NCI-H1930 (cell line): ENCODE results near the gene LHFPL2.

Source experiments
- DNase-seq, 2 experiments: peaks; one replicate each; lab custom pipeline; 2025; lab: John Stamatoyannopoulos, UW

Gene LHFPL2

GRCh38 chr5:78618303-78618702 lies 30.3 kb downstream of the LHFPL2 start:
- DNase-seq = no peak

- no peak for DNase-seq
These were observed 32.9 kb downstream of the LHFPL2 start for GRCh38 chr5:78615697-78616096.

- no peak for DNase-seq
These were observed 33.8 kb downstream of the LHFPL2 start for GRCh38 chr5:78614816-78615215.

GRCh38 chr5:78613756-78614155 lies 34.8 kb downstream of the LHFPL2 start:
- no peak for DNase-seq

GRCh38 chr5:78613151-78613533 lies 35.4 kb downstream of the LHFPL2 start:
- DNase-seq = no peak

- no peak for DNase-seq
These were observed 36.1 kb downstream of the LHFPL2 start for GRCh38 chr5:78612227-78613150.

GRCh38 chr5:78611126-78611605 lies 37.4 kb downstream of the LHFPL2 start:
- DNase-seq = no peak

GRCh38 chr5:78610636-78611035 lies 37.9 kb downstream of the LHFPL2 start:
- no peak for DNase-seq

GRCh38 chr5:78610163-78610583 lies 38.4 kb downstream of the LHFPL2 start:
- DNase-seq = no peak

GRCh38 chr5:78607864-78608263 lies 40.7 kb downstream of the LHFPL2 start:
- DNase-seq = no peak

GRCh38 chr5:78606241-78606640 lies 42.3 kb downstream of the LHFPL2 start:
- no peak for DNase-seq

GRCh38 chr5:78605611-78606010 lies 43.0 kb downstream of the LHFPL2 start:
- DNase-seq = no peak

- no peak for DNase-seq
These were observed 43.8 kb downstream of the LHFPL2 start for GRCh38 chr5:78604689-78605285.

GRCh38 chr5:78603636-78604175 lies 44.9 kb downstream of the LHFPL2 start:
- no peak for DNase-seq

- no peak for DNase-seq
These were observed 46.2 kb downstream of the LHFPL2 start for GRCh38 chr5:78602400-78602799.

- no peak for DNase-seq
These were observed 46.8 kb downstream of the LHFPL2 start for GRCh38 chr5:78601559-78602314.

GRCh38 chr5:78600687-78601414 lies 47.7 kb downstream of the LHFPL2 start:
- no peak for DNase-seq

GRCh38 chr5:78598973-78599372 lies 49.6 kb downstream of the LHFPL2 start:
- no peak for DNase-seq

GRCh38 chr5:78597974-78598371 lies 50.6 kb downstream of the LHFPL2 start:
- DNase-seq = no peak

- DNase-seq = no peak
These were observed 51.3 kb downstream of the LHFPL2 start for GRCh38 chr5:78597068-78597973.
